Measurements from ENCODE around the gene MFSD11.
A peak's percentile ranks its signal among the peaks of the same experiment; 100 is the strongest.
"Not testable (repeated sequence)": the region's sequence is repeated elsewhere in the genome, so short reads cannot be mapped to it uniquely, and the experiment has no call there.

Gene MFSD11

DNA sequence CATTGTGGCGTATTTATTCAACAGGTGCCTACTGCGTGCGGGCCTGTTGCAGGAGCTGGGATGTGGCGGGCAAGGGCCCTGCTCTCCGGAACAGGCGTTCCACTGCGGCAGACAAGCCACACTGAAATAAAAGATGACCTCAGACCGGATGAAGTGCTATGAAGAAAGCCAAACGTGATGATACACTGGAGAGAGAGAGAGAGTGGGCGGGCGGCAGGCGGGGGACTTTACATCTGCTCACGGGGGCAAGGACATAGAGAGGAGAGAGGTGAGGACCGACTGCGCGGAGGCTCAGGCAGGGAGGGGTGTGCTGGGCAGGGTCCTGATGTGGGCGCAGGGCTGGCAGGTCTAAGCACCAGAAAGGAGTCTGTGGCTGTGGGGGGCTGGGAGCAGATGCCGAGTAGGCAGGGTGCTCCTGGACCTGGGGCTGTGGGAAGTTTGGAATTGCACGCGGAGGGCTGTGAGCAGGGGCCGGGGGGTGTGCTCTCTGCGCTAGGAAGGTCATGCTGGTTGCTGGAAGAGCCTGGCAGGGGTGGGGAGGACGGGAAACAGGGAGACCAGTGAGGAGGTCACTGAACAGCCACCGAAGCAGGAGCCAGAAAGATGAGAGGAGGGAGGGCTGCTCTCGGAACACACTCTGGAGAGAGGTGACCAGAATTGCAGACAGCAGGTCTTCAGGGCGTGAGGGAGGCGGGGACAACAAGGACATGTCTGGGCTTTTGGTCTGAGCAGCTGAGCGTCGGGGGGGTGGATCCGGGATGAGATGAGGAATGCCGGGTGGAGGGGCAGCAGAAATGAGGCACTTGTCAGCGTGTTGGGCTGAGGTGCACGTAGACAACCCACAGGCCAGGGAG is 37.1 kb upstream of the MFSD11 start:
- Histone ChIP-seq H3K9ac (ENCODE audit: low read length) (no peak overlapping the region), H3K27ac (ENCODE audit: low read length) (no peak overlapping the region), H3K9me3 (ENCODE audit: control insufficient read depth, low read depth, low read length) (no peaks in the 10 kb centered on the region)

DNA sequence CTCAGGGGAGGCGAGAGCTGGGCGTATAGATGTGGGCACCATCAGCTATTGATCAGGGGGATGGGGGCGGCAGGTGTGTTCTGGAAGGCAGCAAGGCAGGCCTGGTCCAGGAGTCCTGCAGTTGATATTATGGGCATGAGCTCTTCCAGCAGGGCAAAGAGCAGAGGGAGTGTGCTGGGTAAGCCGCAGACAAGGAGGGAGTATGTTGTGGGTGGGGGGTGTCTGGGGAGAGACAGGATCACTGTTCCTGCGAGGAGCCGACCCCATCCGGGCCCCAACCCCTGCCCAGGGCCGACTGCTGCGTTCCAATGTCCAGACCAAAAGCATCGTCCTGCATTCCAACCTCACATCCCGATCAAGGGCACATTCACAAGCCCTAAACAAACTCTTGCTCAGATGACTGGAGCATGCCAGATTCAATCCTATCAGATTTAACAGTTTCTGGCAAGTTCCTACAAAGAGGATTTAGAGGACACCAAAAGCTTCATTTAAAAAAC is 36.4 kb upstream of the MFSD11 start:
- Histone ChIP-seq H3K4me1 (ENCODE audit: control insufficient read depth, low read depth, low read length) (peaks cover 26% of the 10 kb centered on the region), H3K27ac (ENCODE audit: low read length) (no peak overlapping the region), H3K4me3 (ENCODE audit: low read length) (no peak overlapping the region)

More for the DNA sequence above, 37.1 kb upstream of the MFSD11 start:
- no peak overlapping the region for H3K4me3 ChIP-seq (ENCODE audit: low read length)
- no peaks in the 10 kb centered on the region for H3K36me3 ChIP-seq (ENCODE audit: control insufficient read depth, low read depth, low read length)
- H3K4me1 ChIP-seq (ENCODE audit: control insufficient read depth, low read depth, low read length) = peaks cover 26% of the 10 kb centered on the region
- no peaks in the 10 kb centered on the region for H3K27me3 ChIP-seq (ENCODE audit: control insufficient read depth, insufficient read depth, low read length)

DNA sequence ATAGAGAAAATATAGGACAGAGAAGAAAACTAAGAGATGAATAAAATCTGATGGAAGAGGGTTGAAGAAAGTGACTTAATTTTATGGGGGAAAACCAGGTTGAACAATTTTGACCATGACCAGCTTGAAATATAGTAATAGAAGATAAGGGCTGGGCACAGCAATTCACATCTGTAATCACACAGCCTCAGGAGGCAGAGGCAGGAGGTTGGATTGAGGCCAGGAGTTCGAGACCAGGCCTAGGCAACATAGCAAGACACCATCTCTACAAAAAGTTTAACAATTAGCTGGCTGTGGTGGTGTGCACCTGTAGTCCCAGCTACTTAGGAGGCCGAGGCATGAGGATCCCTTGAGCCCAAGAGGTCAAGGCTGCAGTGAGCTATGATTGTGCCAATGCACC is 35.8 kb upstream of the MFSD11 start:
- no peak overlapping the region for H3K27ac ChIP-seq (ENCODE audit: low read length)
- H3K9ac ChIP-seq (ENCODE audit: low read length) = no peak overlapping the region
- peaks cover 23% of the 10 kb centered on the region for H3K4me1 ChIP-seq (ENCODE audit: control insufficient read depth, low read depth, low read length)
- no peaks in the 10 kb centered on the region for H3K9me3 ChIP-seq (ENCODE audit: control insufficient read depth, low read depth, low read length)
- H3K4me3 ChIP-seq (ENCODE audit: low read length) = no peak overlapping the region
- H3K27me3 ChIP-seq (ENCODE audit: control insufficient read depth, insufficient read depth, low read length) = no peaks in the 10 kb centered on the region
- H3K36me3 ChIP-seq (ENCODE audit: control insufficient read depth, low read depth, low read length) = no peaks in the 10 kb centered on the region

More for the DNA sequence above, 36.4 kb upstream of the MFSD11 start:
- Histone ChIP-seq H3K9ac (ENCODE audit: low read length) (no peak overlapping the region), H3K36me3 (ENCODE audit: control insufficient read depth, low read depth, low read length) (no peaks in the 10 kb centered on the region), H3K9me3 (ENCODE audit: control insufficient read depth, low read depth, low read length) (no peaks in the 10 kb centered on the region), H3K27me3 (ENCODE audit: control insufficient read depth, insufficient read depth, low read length) (no peaks in the 10 kb centered on the region)

DNA sequence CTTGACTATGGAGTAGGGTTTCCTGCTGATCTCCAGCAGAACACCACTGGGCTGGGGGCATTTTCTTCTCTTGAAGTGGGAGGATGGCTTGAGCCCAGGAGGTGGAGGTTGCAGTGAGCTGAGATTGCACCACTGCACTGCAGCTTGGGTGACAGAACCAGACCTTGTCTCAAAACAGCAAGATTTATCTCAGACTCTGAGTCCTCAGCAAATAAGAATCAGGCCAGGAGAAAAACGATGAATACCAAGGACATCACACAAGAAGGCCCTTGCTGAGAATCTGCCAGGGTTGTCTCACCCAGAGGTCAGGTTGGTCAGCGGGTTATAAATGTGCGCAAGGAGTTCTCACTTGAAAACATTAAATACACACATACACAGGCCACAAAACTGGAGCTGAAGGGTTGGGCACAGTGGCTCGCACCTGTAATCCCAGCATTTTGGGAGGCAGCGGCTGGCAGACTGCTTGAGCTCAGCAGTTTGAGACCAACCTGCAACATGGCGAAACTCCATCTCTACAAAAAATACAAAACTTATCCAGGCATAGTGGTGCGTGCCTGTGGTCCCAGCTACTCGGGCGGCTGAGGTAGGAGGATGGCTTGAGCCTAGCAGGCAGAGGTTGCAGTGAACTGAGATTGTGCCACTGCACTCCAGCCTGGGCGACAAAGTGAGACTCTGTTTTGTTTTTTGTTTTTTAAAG is 34.8 kb upstream of the MFSD11 start:
- Histone ChIP-seq H3K9ac (ENCODE audit: low read length) (no peak overlapping the region), H3K4me1 (ENCODE audit: control insufficient read depth, low read depth, low read length) (peaks cover 16% of the 10 kb centered on the region), H3K9me3 (ENCODE audit: control insufficient read depth, low read depth, low read length) (no peaks in the 10 kb centered on the region), H3K27ac (ENCODE audit: low read length) (no peak overlapping the region), H3K36me3 (ENCODE audit: control insufficient read depth, low read depth, low read length) (no peaks in the 10 kb centered on the region), H3K4me3 (ENCODE audit: low read length) (no peak overlapping the region), H3K27me3 (ENCODE audit: control insufficient read depth, insufficient read depth, low read length) (no peaks in the 10 kb centered on the region)

DNA sequence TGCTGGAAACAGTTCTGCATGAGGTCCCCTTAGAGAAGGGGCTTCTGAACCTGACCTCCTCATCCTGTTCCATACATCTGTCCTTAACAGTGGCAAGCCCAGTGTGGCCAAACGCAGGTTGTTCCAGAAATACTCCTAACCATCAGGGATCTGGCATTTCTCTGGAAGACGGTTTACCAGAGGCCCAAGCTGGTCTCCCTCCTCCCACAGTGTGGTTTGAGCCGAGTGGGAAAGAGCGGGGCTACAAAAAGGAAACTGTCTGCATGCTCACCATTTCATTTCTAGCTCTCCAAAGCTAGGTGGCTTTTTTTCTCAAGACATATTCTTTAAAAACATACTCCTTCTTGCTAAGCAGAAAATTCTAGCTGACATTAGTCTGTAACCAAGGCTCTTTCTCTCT is 33.1 kb upstream of the MFSD11 start:
- Histone ChIP-seq H3K36me3 (ENCODE audit: control insufficient read depth, low read depth, low read length) (no peaks in the 10 kb centered on the region), H3K27ac (ENCODE audit: low read length) (no peak overlapping the region), H3K4me1 (ENCODE audit: control insufficient read depth, low read depth, low read length) (peaks cover 28% of the 10 kb centered on the region), H3K9ac (ENCODE audit: low read length) (no peak overlapping the region), H3K27me3 (ENCODE audit: control insufficient read depth, insufficient read depth, low read length) (peaks cover 16% of the 10 kb centered on the region), H3K4me3 (ENCODE audit: low read length) (no peak overlapping the region), H3K9me3 (ENCODE audit: control insufficient read depth, low read depth, low read length) (no peaks in the 10 kb centered on the region)

DNA sequence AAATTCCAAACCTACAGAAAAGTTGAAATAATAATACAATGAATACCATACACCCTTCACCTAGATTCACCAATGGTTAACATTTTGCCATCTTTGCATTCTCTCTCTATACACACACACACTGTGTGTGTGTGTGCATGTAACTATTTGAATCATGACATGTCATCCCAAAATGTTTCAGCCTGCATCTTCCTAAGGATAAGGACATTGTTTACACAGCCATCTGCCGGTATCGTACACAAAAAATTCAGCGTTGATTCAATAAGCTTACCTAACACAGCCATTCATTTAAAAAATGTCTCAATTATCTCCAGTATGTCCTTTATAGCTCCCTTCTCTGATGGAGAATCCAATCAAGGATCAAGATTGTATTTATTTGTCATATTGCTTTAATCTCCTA is 31.1 kb upstream of the MFSD11 start:
- Histone ChIP-seq H3K9ac (ENCODE audit: low read length) (no peak overlapping the region), H3K27me3 (ENCODE audit: control insufficient read depth, insufficient read depth, low read length) (peaks cover 21% of the 10 kb centered on the region), H3K36me3 (ENCODE audit: control insufficient read depth, low read depth, low read length) (no peaks in the 10 kb centered on the region), H3K9me3 (ENCODE audit: control insufficient read depth, low read depth, low read length) (no peaks in the 10 kb centered on the region), H3K27ac (ENCODE audit: low read length) (no peak overlapping the region), H3K4me1 (ENCODE audit: control insufficient read depth, low read depth, low read length) (peaks cover 27% of the 10 kb centered on the region), H3K4me3 (ENCODE audit: low read length) (no peak overlapping the region)

DNA sequence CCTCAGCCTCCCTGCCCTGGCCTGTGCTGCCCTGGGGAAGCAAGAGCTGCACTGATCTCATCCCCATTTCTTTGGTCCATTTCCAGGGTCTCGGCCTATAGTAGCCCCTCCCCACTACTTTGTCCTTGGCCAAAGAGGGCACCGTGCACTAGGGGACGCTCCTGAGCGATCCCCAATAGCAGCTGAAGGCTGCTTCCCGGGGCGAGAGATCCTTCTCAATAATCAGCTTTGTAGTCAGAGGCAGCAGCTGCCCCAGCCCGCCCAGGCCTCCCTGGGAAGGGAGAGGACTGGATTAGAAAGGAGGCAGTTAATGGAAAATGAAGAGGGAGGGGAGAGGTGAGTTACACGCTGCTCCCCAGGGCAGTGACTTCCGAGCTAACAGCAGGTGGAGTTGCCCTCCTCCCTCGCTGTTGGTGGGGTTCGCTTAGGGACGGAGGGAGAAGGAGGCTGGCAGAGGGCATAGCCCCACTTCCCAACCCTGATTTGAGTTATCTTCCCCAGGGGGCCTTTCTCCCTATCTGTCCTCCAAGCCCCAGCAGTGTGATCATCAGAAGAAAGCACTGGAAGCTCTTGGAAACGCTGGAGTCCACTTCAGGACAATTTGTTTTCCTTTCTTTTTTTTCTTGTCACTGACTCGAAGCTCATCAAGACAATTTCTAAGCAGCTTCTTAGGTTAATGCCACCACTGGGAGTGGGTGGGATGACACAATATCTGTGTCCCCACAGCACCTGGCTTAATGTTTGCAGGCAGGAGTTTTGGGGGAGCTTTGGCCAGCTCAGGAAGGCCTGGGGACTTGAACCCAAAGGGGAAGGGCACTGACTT is 29.7 kb upstream of the MFSD11 start:
- no peak overlapping the region for H3K9ac ChIP-seq (ENCODE audit: low read length)
- peak overlapping the region; percentile 6 for H3K4me3 ChIP-seq (ENCODE audit: low read length)
- peaks cover 24% of the 10 kb centered on the region for H3K4me1 ChIP-seq (ENCODE audit: control insufficient read depth, low read depth, low read length)
- no peaks in the 10 kb centered on the region for H3K9me3 ChIP-seq (ENCODE audit: control insufficient read depth, low read depth, low read length)
- no peaks in the 10 kb centered on the region for H3K36me3 ChIP-seq (ENCODE audit: control insufficient read depth, low read depth, low read length)
- no peak overlapping the region for H3K27ac ChIP-seq (ENCODE audit: low read length)
- peaks cover 21% of the 10 kb centered on the region for H3K27me3 ChIP-seq (ENCODE audit: control insufficient read depth, insufficient read depth, low read length)

DNA sequence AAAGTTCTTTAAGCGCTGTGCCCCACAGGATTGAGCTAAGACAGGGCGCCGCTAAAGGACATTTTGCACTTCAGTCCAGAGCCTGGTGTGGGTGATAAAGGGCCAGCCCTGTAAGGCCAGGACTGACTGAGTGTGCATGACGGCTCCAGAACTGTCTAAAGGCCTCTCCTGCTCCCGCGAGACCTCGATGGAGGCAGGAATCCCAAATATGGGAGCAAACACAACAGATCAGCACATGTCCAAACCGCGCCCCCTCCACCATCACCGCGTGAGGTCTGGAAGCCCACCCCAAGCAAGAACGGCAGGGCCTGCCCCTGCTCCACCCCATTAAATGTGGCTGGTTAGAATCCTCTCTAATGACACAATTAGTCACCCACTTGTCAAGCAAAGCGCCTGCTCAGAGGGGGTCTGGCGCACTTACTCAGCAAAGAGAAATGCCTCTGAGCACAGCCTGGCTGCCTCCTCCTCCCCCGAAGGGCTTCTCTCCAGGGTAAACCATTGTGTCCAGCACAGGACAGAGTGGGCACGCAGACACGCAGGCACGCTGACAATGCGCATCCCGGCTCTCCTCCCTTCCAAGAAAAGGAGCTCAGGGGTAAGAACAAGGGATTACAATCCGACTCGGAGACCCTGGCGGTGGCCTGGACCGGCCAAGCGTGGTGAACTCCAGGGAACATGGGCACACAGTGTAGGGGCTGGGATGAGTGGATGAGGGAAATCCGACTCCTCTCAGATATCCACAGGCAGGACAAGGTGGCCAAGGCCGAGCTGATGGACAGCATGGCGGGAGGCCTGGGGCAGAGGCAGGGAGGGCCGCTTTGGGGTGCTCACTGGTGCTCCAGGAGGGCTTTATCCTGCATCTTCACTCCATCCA is 28.6 kb upstream of the MFSD11 start:
- H3K27me3 ChIP-seq (ENCODE audit: control insufficient read depth, insufficient read depth, low read length) = peaks cover 21% of the 10 kb centered on the region
- no peak overlapping the region for H3K27ac ChIP-seq (ENCODE audit: low read length)
- peaks cover 24% of the 10 kb centered on the region for H3K4me1 ChIP-seq (ENCODE audit: control insufficient read depth, low read depth, low read length)
- H3K36me3 ChIP-seq (ENCODE audit: control insufficient read depth, low read depth, low read length) = no peaks in the 10 kb centered on the region
- peak overlapping the region; percentile 57 for H3K4me3 ChIP-seq (ENCODE audit: low read length)
- H3K9me3 ChIP-seq (ENCODE audit: control insufficient read depth, low read depth, low read length) = no peaks in the 10 kb centered on the region
- peak overlapping the region; percentile 51 for H3K9ac ChIP-seq (ENCODE audit: low read length)

DNA sequence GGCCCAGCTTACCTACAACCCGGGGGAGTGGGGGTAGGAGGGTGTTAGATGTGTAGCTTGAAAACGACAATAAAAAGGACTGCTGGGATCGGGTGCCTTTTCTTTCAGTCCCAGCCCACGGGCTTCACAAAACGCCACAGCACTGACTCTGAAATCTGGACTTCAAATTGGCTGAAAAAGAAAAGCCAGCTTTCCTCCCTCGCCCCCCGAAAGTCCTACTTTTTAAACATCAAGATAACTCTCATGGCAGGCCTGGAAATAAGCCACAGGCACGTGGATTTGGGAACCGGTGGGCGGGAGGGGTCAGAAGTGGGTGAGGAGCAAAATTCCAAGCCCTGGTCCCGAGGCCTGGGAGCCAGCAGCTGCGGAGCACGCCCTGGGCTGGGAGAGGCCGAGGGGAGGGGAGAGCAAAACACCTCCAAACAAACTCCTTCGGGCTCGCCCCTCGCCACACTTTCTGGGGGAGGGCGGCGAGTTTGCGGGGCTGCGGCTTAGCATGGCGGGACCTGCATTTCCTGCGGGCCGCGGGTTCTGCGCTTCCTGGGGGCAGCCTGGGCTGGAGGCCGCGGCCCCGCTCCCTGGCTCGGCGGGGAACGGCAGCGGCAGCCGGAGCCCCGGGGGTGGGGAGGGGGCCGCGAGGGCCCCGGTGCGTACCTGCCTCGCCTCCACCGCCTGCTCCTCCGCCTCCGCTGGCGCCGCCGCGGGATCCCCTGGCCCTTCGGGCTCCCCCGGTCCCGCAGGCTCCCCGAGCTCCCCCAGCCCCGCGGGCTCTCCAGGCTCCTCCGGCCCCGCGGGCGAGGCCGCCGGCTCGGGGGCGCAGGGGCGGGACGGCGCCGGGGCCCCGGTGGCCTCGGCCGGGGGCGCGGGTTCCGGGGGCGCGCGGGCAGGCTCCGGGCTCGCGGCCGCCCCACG is 27.7 kb upstream of the MFSD11 start:
- not testable (repeated sequence) for H3K36me3 ChIP-seq (ENCODE audit: control insufficient read depth, low read depth, low read length); H3K9me3 ChIP-seq (ENCODE audit: control insufficient read depth, low read depth, low read length); H3K27ac ChIP-seq (ENCODE audit: low read length)
- Histone ChIP-seq H3K27me3 (ENCODE audit: control insufficient read depth, insufficient read depth, low read length) (peaks cover 21% of the 10 kb centered on the region), H3K4me3 (ENCODE audit: low read length) (peak overlapping the region; percentile 57), H3K4me1 (ENCODE audit: control insufficient read depth, low read depth, low read length) (peaks cover 24% of the 10 kb centered on the region), H3K9ac (ENCODE audit: low read length) (peak overlapping the region; percentile 51)
